ENCODE measurements around the gene SOWAHD. TPM values are rescaled to one million over a fixed set of nuclear protein-coding genes. Genes with fewer than 3 reads are reported as not detected.

Gene SOWAHD
- total RNA-seq, result 1 to 10 TPM in 1 of 2 experiments, under 1 TPM in 1; 0.92 to 1.4 TPM

- peaks cover 54% of the 10 kb centered on the region for H3K4me1 Mint-ChIP-seq (ENCODE audit: low read depth)
- no peaks in the 10 kb centered on the region for H3K27me3 Mint-ChIP-seq (ENCODE audit: low read depth)
- POLR2A ChIA-PET, result interaction anchor here (1.1 to 6.6 kb wide), 4 partner anchors 34 to 113 kb away, joined by 3 to 48 read pairs (median 12); partner anchors contain the start of genes NDUFA1, RNF113A, RPL39 and SEPTIN6
- H3K9me3 Mint-ChIP-seq (ENCODE audit: insufficient read depth), result no peaks in the 10 kb centered on the region
- no peaks in the 10 kb centered on the region for H3K36me3 Mint-ChIP-seq (ENCODE audit: low read depth)
- peak within 1 kb of the TSS; percentile 98 for H3K27ac Mint-ChIP-seq
- CTCF ChIA-PET, result interaction anchor here (0.6 to 3.5 kb wide), 15 partner anchors 17 to 275 kb away, joined by 3 to 17 read pairs (median 4); partner anchors contain the start of genes SEPTIN6 and UBE2A
- peak; percentile 33 for DNase-seq
- ATAC-seq, result peak; percentile 25
- H3K4me3 Mint-ChIP-seq, result peak within 1 kb of the TSS; percentile 68
These were observed at the start of gene SOWAHD for GRCh38 chrX:119757979-119758730. Gene SOWAHD (plus strand): TSS chrX:119758588. CDS start chrX:119758668, 80 bp downstream.

GRCh38 chrX:119708936-119709335 is 49.5 kb upstream of the SOWAHD start:
- no peak overlapping the region for H3K27ac Mint-ChIP-seq
- H3K36me3 Mint-ChIP-seq (ENCODE audit: low read depth), result no peaks in the 10 kb centered on the region
- no peaks in the 10 kb centered on the region for H3K9me3 Mint-ChIP-seq (ENCODE audit: insufficient read depth)
- ATAC-seq, result no peak
- DNase-seq, result no peak
- POLR2A ChIA-PET, result no interaction called here
- CTCF ChIA-PET, result interaction anchor here (0.8 kb wide), 1 partner anchor 9 kb away, joined by 3 read pairs; no protein-coding TSS in a partner anchor
- no peak overlapping the region for H3K4me3 Mint-ChIP-seq
- no peaks in the 10 kb centered on the region for H3K27me3 Mint-ChIP-seq (ENCODE audit: low read depth)
- no peaks in the 10 kb centered on the region for H3K4me1 Mint-ChIP-seq (ENCODE audit: low read depth)

- H3K36me3 Mint-ChIP-seq (ENCODE audit: low read depth), result no peaks in the 10 kb centered on the region
- CTCF ChIA-PET, result interaction anchor here (0.7 to 1.0 kb wide), 3 partner anchors 10 to 19 kb away, joined by 3 read pairs; no protein-coding TSS in a partner anchor
- POLR2A ChIA-PET, result no interaction called here
These were observed 48.8 kb upstream of the SOWAHD start for GRCh38 chrX:119709630-119710029.

GRCh38 chrX:119721487-119721886 is 36.9 kb upstream of the SOWAHD start:
- ChIA-PET POLR2A (no interaction called here), CTCF (no interaction called here)
- DNase-seq (no peak), ATAC-seq (no peak)
- H3K9me3 Mint-ChIP-seq (ENCODE audit: insufficient read depth), result no peaks in the 10 kb centered on the region
- no peaks in the 10 kb centered on the region for H3K4me1 Mint-ChIP-seq (ENCODE audit: low read depth)
- peaks cover 2% of the 10 kb centered on the region for H3K27me3 Mint-ChIP-seq (ENCODE audit: low read depth)
- H3K4me3 Mint-ChIP-seq, result no peak overlapping the region
- H3K27ac Mint-ChIP-seq, result no peak overlapping the region
- H3K36me3 Mint-ChIP-seq (ENCODE audit: low read depth), result no peaks in the 10 kb centered on the region

More at GRCh38 chrX:119709630-119710029, 48.8 kb upstream of the SOWAHD start:
- no peaks in the 10 kb centered on the region for H3K27me3 Mint-ChIP-seq (ENCODE audit: low read depth)
- H3K4me3 Mint-ChIP-seq, result no peak overlapping the region
- H3K27ac Mint-ChIP-seq, result no peak overlapping the region
- DNase-seq (no peak), ATAC-seq (no peak)
- H3K4me1 Mint-ChIP-seq (ENCODE audit: low read depth), result no peaks in the 10 kb centered on the region
- H3K9me3 Mint-ChIP-seq (ENCODE audit: insufficient read depth), result no peaks in the 10 kb centered on the region

- Mint-ChIP-seq H3K4me3 (no peak overlapping the region), H3K9me3 (ENCODE audit: insufficient read depth) (no peaks in the 10 kb centered on the region), H3K36me3 (ENCODE audit: low read depth) (no peaks in the 10 kb centered on the region), H3K27ac (no peak overlapping the region), H3K27me3 (ENCODE audit: low read depth) (no peaks in the 10 kb centered on the region), H3K4me1 (ENCODE audit: low read depth) (peaks cover 2% of the 10 kb centered on the region)
- DNase-seq, result no peak
- ChIA-PET POLR2A (no interaction called here), CTCF (no interaction called here)
- no peak for ATAC-seq
These were observed 36.5 kb upstream of the SOWAHD start for GRCh38 chrX:119721926-119722325.

- CTCF ChIA-PET, result interaction anchor here (0.7 to 4.2 kb wide), 12 partner anchors 9 to 211 kb away, joined by 3 to 37 read pairs (median 4); partner anchors contain the start of gene SEPTIN6
- ATAC-seq, result peak; percentile 85
These were observed 31.4 kb upstream of the SOWAHD start for GRCh38 chrX:119726900-119727555.

GRCh38 chrX:119728487-119728886 is 29.9 kb upstream of the SOWAHD start:
- POLR2A ChIA-PET, result interaction anchor here (1.0 to 2.2 kb wide), 4 partner anchors 25 to 46 kb away, joined by 5 to 14 read pairs (median 7); partner anchors contain the start of gene SEPTIN6
- no peak overlapping the region for H3K27ac Mint-ChIP-seq
- no peaks in the 10 kb centered on the region for H3K27me3 Mint-ChIP-seq (ENCODE audit: low read depth)
- no peak for ATAC-seq
- CTCF ChIA-PET, result interaction anchor here (0.6 to 4.2 kb wide), 18 partner anchors 11 to 212 kb away, joined by 3 to 37 read pairs (median 8); partner anchors contain the start of genes RPL39 and SEPTIN6
- H3K9me3 Mint-ChIP-seq (ENCODE audit: insufficient read depth), result no peaks in the 10 kb centered on the region
- peaks cover 13% of the 10 kb centered on the region for H3K4me1 Mint-ChIP-seq (ENCODE audit: low read depth)
- no peak overlapping the region for H3K4me3 Mint-ChIP-seq
- DNase-seq, result no peak
- H3K36me3 Mint-ChIP-seq (ENCODE audit: low read depth), result no peaks in the 10 kb centered on the region

More at GRCh38 chrX:119726900-119727555, 31.4 kb upstream of the SOWAHD start:
- H3K4me3 Mint-ChIP-seq, result peak overlapping the region; percentile 57
- no peaks in the 10 kb centered on the region for H3K36me3 Mint-ChIP-seq (ENCODE audit: low read depth)
- peak; percentile 48 for DNase-seq
- no peaks in the 10 kb centered on the region for H3K9me3 Mint-ChIP-seq (ENCODE audit: insufficient read depth)
- POLR2A ChIA-PET, result interaction anchor here (0.6 to 2.2 kb wide), 11 partner anchors 15 to 121 kb away, joined by 3 to 15 read pairs (median 3); partner anchors contain the start of genes NKRF and SEPTIN6
- peaks cover 13% of the 10 kb centered on the region for H3K4me1 Mint-ChIP-seq (ENCODE audit: low read depth)
- H3K27me3 Mint-ChIP-seq (ENCODE audit: low read depth), result no peaks in the 10 kb centered on the region
- H3K27ac Mint-ChIP-seq, result peak overlapping the region; percentile 94

- no peaks in the 10 kb centered on the region for H3K9me3 Mint-ChIP-seq (ENCODE audit: insufficient read depth)
- H3K36me3 Mint-ChIP-seq (ENCODE audit: low read depth), result no peaks in the 10 kb centered on the region
- POLR2A ChIA-PET, result interaction anchor here (1.0 to 2.2 kb wide), 4 partner anchors 24 to 47 kb away, joined by 3 to 14 read pairs (median 6); no protein-coding TSS in a partner anchor
- DNase-seq (peak; percentile 76), ATAC-seq (peak; percentile 61)
- CTCF ChIA-PET, result interaction anchor here (0.6 to 4.2 kb wide), 45 partner anchors 9 to 253 kb away, joined by 3 to 37 read pairs (median 4); partner anchors contain the start of genes RPL39, SEPTIN6 and UBE2A
- H3K4me3 Mint-ChIP-seq, result no peak overlapping the region
- H3K4me1 Mint-ChIP-seq (ENCODE audit: low read depth), result peaks cover 13% of the 10 kb centered on the region
- H3K27me3 Mint-ChIP-seq (ENCODE audit: low read depth), result no peaks in the 10 kb centered on the region
- H3K27ac Mint-ChIP-seq, result no peak overlapping the region
These were observed 28.8 kb upstream of the SOWAHD start for GRCh38 chrX:119729408-119730201.

GRCh38 chrX:119734897-119735339 is 23.5 kb upstream of the SOWAHD start:
- H3K4me3 Mint-ChIP-seq, result no peak overlapping the region
- no peaks in the 10 kb centered on the region for H3K9me3 Mint-ChIP-seq (ENCODE audit: insufficient read depth)
- DNase-seq (no peak), ATAC-seq (no peak)
- ChIA-PET CTCF (interaction anchor here (1.2 kb wide), 1 partner anchor 219 kb away, joined by 4 read pairs; no protein-coding TSS in a partner anchor), POLR2A (no interaction called here)
- no peaks in the 10 kb centered on the region for H3K36me3 Mint-ChIP-seq (ENCODE audit: low read depth)
- no peaks in the 10 kb centered on the region for H3K27me3 Mint-ChIP-seq (ENCODE audit: low read depth)
- H3K27ac Mint-ChIP-seq, result no peak overlapping the region
- peaks cover 2% of the 10 kb centered on the region for H3K4me1 Mint-ChIP-seq (ENCODE audit: low read depth)

GRCh38 chrX:119735467-119735866 is 22.9 kb upstream of the SOWAHD start:
- ChIA-PET POLR2A (no interaction called here), CTCF (interaction anchor here (1.2 kb wide), 1 partner anchor 219 kb away, joined by 4 read pairs; no protein-coding TSS in a partner anchor)
- DNase-seq (no peak), ATAC-seq (no peak)
- Mint-ChIP-seq H3K4me1 (ENCODE audit: low read depth) (peaks cover 2% of the 10 kb centered on the region), H3K4me3 (no peak overlapping the region), H3K27me3 (ENCODE audit: low read depth) (no peaks in the 10 kb centered on the region), H3K9me3 (ENCODE audit: insufficient read depth) (no peaks in the 10 kb centered on the region), H3K36me3 (ENCODE audit: low read depth) (no peaks in the 10 kb centered on the region), H3K27ac (no peak overlapping the region)

All from activated CD8-positive, alpha-beta T cell treated with anti-CD3 and anti-CD28 coated beads, Interleukin-2, amount 10 ng/mL, durations not matched to agents 7 days and 5 days (primary cell).